Adrenal gland (tissue), 5 donors: Measurements from ENCODE around the gene ANKRD60.

Source experiments
- POLR2A ChIP-seq, 2 donors: fragments of 450-650 bp; IDR thresholded peaks; one replicate each; pipeline ENCODE4 v1.6.1; 2017; ENCODE audit warnings: antibody characterized with exemption in 2 of 2, mild to moderate bottlenecking in 2 of 2, moderate library complexity in 1 of 2
- TF ChIP-seq, protein P1 (sequence below), 6 experiments: fragments of 450-650 bp in 4 of 6; fragments of 200-600 bp in 2 of 6; sonication (generic) in 1 of 6; IDR thresholded peaks; 1 replicate in 5 of 6; 2 replicates in 1 of 6; pipeline versions ENCODE4 v1.5.1 to v1.8.0; 2016 to 2021; ENCODE audit warnings: antibody characterized with exemption in 6 of 6, mild to moderate bottlenecking in 2 of 6, moderate library complexity in 1 of 6
- donor health status: DM: no; HTN: no; CAD: no.

DNA sequence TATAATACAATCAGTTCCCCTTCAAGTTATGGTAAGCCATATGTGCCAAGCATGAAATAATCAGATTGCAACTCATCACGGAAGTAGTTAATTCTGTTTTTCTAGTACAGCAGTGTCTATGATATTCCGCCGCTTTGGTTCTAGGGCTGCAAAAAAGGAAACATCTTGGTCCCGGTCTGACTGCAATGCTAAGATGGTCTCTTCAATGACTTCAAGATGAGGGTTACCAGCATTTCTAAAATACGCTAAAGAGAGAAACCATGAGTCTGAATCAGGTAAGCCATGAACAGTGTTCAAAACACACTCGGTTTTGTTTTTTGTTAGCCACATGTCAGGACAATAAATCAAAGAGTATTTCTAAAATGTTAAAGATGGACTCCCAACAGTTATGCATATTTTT, 3.2 kb upstream of the ANKRD60 start:
- TF ChIP-seq, protein P1, sequence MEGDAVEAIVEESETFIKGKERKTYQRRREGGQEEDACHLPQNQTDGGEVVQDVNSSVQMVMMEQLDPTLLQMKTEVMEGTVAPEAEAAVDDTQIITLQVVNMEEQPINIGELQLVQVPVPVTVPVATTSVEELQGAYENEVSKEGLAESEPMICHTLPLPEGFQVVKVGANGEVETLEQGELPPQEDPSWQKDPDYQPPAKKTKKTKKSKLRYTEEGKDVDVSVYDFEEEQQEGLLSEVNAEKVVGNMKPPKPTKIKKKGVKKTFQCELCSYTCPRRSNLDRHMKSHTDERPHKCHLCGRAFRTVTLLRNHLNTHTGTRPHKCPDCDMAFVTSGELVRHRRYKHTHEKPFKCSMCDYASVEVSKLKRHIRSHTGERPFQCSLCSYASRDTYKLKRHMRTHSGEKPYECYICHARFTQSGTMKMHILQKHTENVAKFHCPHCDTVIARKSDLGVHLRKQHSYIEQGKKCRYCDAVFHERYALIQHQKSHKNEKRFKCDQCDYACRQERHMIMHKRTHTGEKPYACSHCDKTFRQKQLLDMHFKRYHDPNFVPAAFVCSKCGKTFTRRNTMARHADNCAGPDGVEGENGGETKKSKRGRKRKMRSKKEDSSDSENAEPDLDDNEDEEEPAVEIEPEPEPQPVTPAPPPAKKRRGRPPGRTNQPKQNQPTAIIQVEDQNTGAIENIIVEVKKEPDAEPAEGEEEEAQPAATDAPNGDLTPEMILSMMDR (IDR thresholded peaks at IDR 0.05) = no peak
- TF ChIP-seq POLR2A (IDR thresholded peaks at IDR 0.05) = no peak
